Hepatocyte (in vitro differentiated cells): Measurements from ENCODE around the gene HPGD. TPM values are rescaled to one million over a fixed set of nuclear protein-coding genes. Genes with fewer than 3 reads are reported as not detected.

ENCODE experiments used
- DNase-seq: peaks from one replicate; pipeline ENCODE4 v3.0.0-alpha.2; 2016; ENCODE audit warnings: low spot score
- H2AFZ ChIP-seq: fragments of 200-600 bp; sonication (generic); 2 replicates; pipeline ENCODE4 v1.6.0; 2016; ENCODE audit warnings: antibody characterized with exemption, mild to moderate bottlenecking
- H3K27ac ChIP-seq: fragments of 200-600 bp; sonication (generic); 2 replicates; pipeline ENCODE4 v1.5.1; 2016; ENCODE audit warnings: mild to moderate bottlenecking
- H3K27me3 ChIP-seq: fragments of 200-600 bp; sonication (generic); 2 replicates; pipeline ENCODE4 v1.6.1; 2016
- H3K36me3 ChIP-seq: fragments of 200-600 bp; sonication (generic); replicated peaks from 2 replicates; pipeline ENCODE4 v1.5.1; 2016; ENCODE audit warnings: low read depth; ENCODE audit not compliant: insufficient read depth
- H3K4me1 ChIP-seq: fragments of 200-600 bp; sonication (generic); 2 replicates; pipeline ENCODE4 v1.5.1; 2016; ENCODE audit warnings: mild to moderate bottlenecking, moderate library complexity; ENCODE audit not compliant: insufficient read depth
- H3K4me2 ChIP-seq: fragments of 200-600 bp; sonication (generic); 2 replicates; pipeline ENCODE4 v1.6.0; 2016
- H3K4me3 ChIP-seq: fragments of 200-600 bp; sonication (generic); 2 replicates; pipeline ENCODE4 v1.5.1; 2016; ENCODE audit warnings: mild to moderate bottlenecking
- H3K79me2 ChIP-seq: fragments of 200-600 bp; sonication (generic); 2 replicates; pipeline ENCODE4 v1.6.0; 2017; ENCODE audit warnings: mild to moderate bottlenecking
- H3K9me2 ChIP-seq: fragments of 200-600 bp; sonication (generic); replicated peaks from 2 replicates; pipeline ENCODE4 v1.6.0; 2017; ENCODE audit warnings: mild to moderate bottlenecking; ENCODE audit not compliant: insufficient read depth
- H3K9me3 ChIP-seq: fragments of 200-600 bp; sonication (generic); 2 replicates; pipeline ENCODE4 v1.5.1; 2016; ENCODE audit warnings: low read depth, mild to moderate bottlenecking
- H4K20me1 ChIP-seq: fragments of 200-600 bp; sonication (generic); 2 replicates; pipeline ENCODE4 v1.6.0; 2016; ENCODE audit warnings: mild to moderate bottlenecking; ENCODE audit not compliant: insufficient read depth, poor library complexity, severe bottlenecking
- CTCF ChIP-seq: fragments of 200-600 bp; sonication (generic); IDR thresholded peaks from 2 replicates; pipeline ENCODE4 v1.5.1; 2016; ENCODE audit warnings: antibody characterized with exemption, mild to moderate bottlenecking; ENCODE audit not compliant: poor library complexity
- EZH2 ChIP-seq: fragments of 200-600 bp; sonication (generic); IDR thresholded peaks from 2 replicates; pipeline ENCODE4 v1.6.1; 2016; ENCODE audit warnings: antibody characterized with exemption, mild to moderate bottlenecking, borderline replicate concordance
- EZH2phosphoT487 ChIP-seq: fragments of 200-600 bp; sonication (generic); IDR thresholded peaks from one replicate; pipeline ENCODE4 v1.6.1; 2018; ENCODE audit warnings: antibody characterized with exemption, mild to moderate bottlenecking, low read depth, moderate library complexity; ENCODE audit not compliant: unreplicated experiment, severe bottlenecking
- WGBS: methylation state at CpG from one replicate; pipeline ENCODE4 v1.1.6; 2016; ENCODE audit warnings: low lambda C conversion rate; ENCODE audit errors: missing lambda C conversion rate; 5-methylcytosine and 5-hydroxymethylcytosine counted together
- polyA plus RNA-seq: library from polyadenylated mRNA; unstranded; fragments of >200 nt; fragmentation: Nextera tagmentation; extraction: Ambion mirVana; gene quantifications from 2 replicates; pipeline ENCODE4 v1.2.1, GENCODE V29; 2016
- total RNA-seq: library from RNA; depleted of rRNA; stranded (reverse); fragments of >200 nt; gene quantifications from 2 replicates; pipeline ENCODE4 v1.2.3, GENCODE V29; 2014

The HPGD gene
- total and polyA plus RNA-seq, 2 experiments from 2014 or later, result 76.9 to 129 TPM

GRCh38 chr4:174528226-174528625 is 5.9 kb upstream of the HPGD start:
- WGBS, result 100% methylated on average over 1 of the region's 1 CpG
- DNase-seq, result no peak
- Histone ChIP-seq H4K20me1 (no peaks in the 10 kb centered on the region), H3K9me2 (no peaks in the 10 kb centered on the region), H3K79me2 (no peaks in the 10 kb centered on the region), H3K27ac (no peak overlapping the region), H3K9me3 (no peaks in the 10 kb centered on the region), H3K27me3 (no peaks in the 10 kb centered on the region), H3K4me1 (peaks cover 13% of the 10 kb centered on the region), H2AFZ (no peak overlapping the region), H3K36me3 (no peaks in the 10 kb centered on the region), H3K4me3 (no peak overlapping the region), H3K4me2 (no peak overlapping the region)
- no peak for TF ChIP-seq EZH2phosphoT487
- no peak for TF ChIP-seq CTCF
- no peak for TF ChIP-seq EZH2

GRCh38 chr4:174526731-174527130 is 4.4 kb upstream of the HPGD start:
- Histone ChIP-seq H3K9me2 (no peaks in the 10 kb centered on the region), H3K27ac (no peak overlapping the region), H3K4me2 (no peak overlapping the region), H4K20me1 (no peaks in the 10 kb centered on the region), H3K4me3 (no peak overlapping the region), H2AFZ (no peak overlapping the region), H3K27me3 (no peaks in the 10 kb centered on the region), H3K79me2 (no peaks in the 10 kb centered on the region), H3K36me3 (no peaks in the 10 kb centered on the region), H3K9me3 (no peaks in the 10 kb centered on the region), H3K4me1 (peaks cover 13% of the 10 kb centered on the region)
- 66% methylated on average over 7 of the region's 7 CpGs for WGBS
- DNase-seq, result no peak
- no peak for TF ChIP-seq EZH2phosphoT487
- no peak for TF ChIP-seq EZH2
- TF ChIP-seq CTCF, result no peak

- H3K4me2 ChIP-seq, result peak overlapping the region; percentile 84
- no peak overlapping the region for H3K4me3 ChIP-seq
- H3K36me3 ChIP-seq, result no peaks in the 10 kb centered on the region
- no peaks in the 10 kb centered on the region for H4K20me1 ChIP-seq
- WGBS, result 24% methylated on average over 4 of the region's 4 CpGs
- TF ChIP-seq CTCF (no peak), EZH2phosphoT487 (no peak), EZH2 (no peak)
- no peak overlapping the region for H2AFZ ChIP-seq
- H3K9me2 ChIP-seq, result no peaks in the 10 kb centered on the region
- H3K4me1 ChIP-seq, result peaks cover 8% of the 10 kb centered on the region
- peaks cover 6% of the 10 kb centered on the region for H3K79me2 ChIP-seq
- DNase-seq, result peak; percentile 60
- no peaks in the 10 kb centered on the region for H3K27me3 ChIP-seq
- H3K9me3 ChIP-seq, result no peaks in the 10 kb centered on the region
- H3K27ac ChIP-seq, result peak overlapping the region; percentile 65
Observed at GRCh38 chr4:174524242-174524641, 2.0 kb upstream of the HPGD start.
